ENCODE measurements around the gene ISOC1. TPM values are rescaled to one million over a fixed set of nuclear protein-coding genes. Genes with fewer than 3 reads are reported as not detected.

Gene ISOC1
- total RNA-seq, 2 experiments from 2014 or later, result 9.7 to 9.8 TPM

Small RNAs within 50 kb of the gene (microRNA-seq; reads per million reads assigned to microRNA genes)
- not detected for gene MIR4633 (ENCODE audit: borderline microRNAs expressed)

Other genes starting within 250 kb of the ISOC1 start
- not detected for gene SLC27A6, start 129.3 kb upstream of the ISOC1 start, total RNA-seq